CD8-positive, alpha-beta memory T cell (primary cell): ENCODE measurements around the gene MRPL17. TPM values are rescaled to one million over a fixed set of nuclear protein-coding genes. Genes with fewer than 3 reads are reported as not detected.
A peak's percentile ranks its signal among the peaks of the same experiment; 100 is the strongest.

Experiments used
- CTCF ChIA-PET: fragments of 350-600 bp; sonication (Branson Sonifier 250); formaldehyde crosslinking; loops from one replicate; lab custom pipeline; 2021; ENCODE audit warnings: antibody characterized with exemption; lab: Charles Lee
- POLR2A ChIA-PET: fragments of 350-600 bp; sonication (Branson Sonifier 250); formaldehyde crosslinking; loops from one replicate; lab custom pipeline; 2021; ENCODE audit warnings: antibody characterized with exemption; lab: Charles Lee
- DNase-seq, 5 donors: peaks; one replicate each; pipeline versions ENCODE4 v3.0.0 to v3.0.0-alpha.2; 2020 to 2022; ENCODE audit warnings: mixed read lengths in 1 of 5
- H3K27ac ChIP-seq: one replicate; pipeline ENCODE4 v1.7.0; 2013; ENCODE audit warnings: low read depth, mild to moderate bottlenecking, low read length, moderate library complexity
- H3K27me3 ChIP-seq: 2 replicates; pipeline ENCODE4 v1.7.0; 2013; ENCODE audit warnings: low read length, mild to moderate bottlenecking; ENCODE audit not compliant: insufficient read depth, poor library complexity, severe bottlenecking
- H3K36me3 ChIP-seq: 2 replicates; pipeline ENCODE4 v1.7.0; 2013; ENCODE audit warnings: mild to moderate bottlenecking, low read length, moderate library complexity; ENCODE audit not compliant: insufficient read depth
- H3K4me1 ChIP-seq: 2 replicates; pipeline ENCODE4 v1.7.0; 2013; ENCODE audit warnings: mild to moderate bottlenecking, low read length, moderate library complexity; ENCODE audit not compliant: insufficient read depth
- H3K4me3 ChIP-seq: 2 replicates; pipeline ENCODE4 v1.7.0; 2013; ENCODE audit warnings: mild to moderate bottlenecking, low read length
- H3K9me3 ChIP-seq: 2 replicates; pipeline ENCODE4 v1.7.0; 2013; ENCODE audit warnings: mild to moderate bottlenecking, low read length
- H3K27ac Mint-ChIP-seq, 8 donors: one replicate each; pipeline ENCODE4 v1.8.0; 2020 to 2021; ENCODE audit warnings: mixed read lengths in 8 of 8, mild to moderate bottlenecking in 6 of 8, inconsistent platforms in 3 of 8, moderate library complexity in 3 of 8
- H3K27me3 Mint-ChIP-seq, 2 donors: one replicate each; pipeline ENCODE4 v1.8.0; 2020 to 2021; ENCODE audit warnings: mixed read lengths in 2 of 2, mild to moderate bottlenecking in 1 of 2, moderate library complexity in 1 of 2
- H3K36me3 Mint-ChIP-seq, 3 donors: one replicate each; pipeline ENCODE4 v1.8.0; 2020 to 2021; ENCODE audit warnings: mixed read lengths in 3 of 3, inconsistent platforms in 1 of 3, mild to moderate bottlenecking in 1 of 3
- H3K4me1 Mint-ChIP-seq, 3 donors: one replicate each; pipeline ENCODE4 v1.8.0; 2020 to 2021; ENCODE audit warnings: mixed read lengths in 3 of 3, inconsistent platforms in 1 of 3, mild to moderate bottlenecking in 1 of 3
- H3K4me3 Mint-ChIP-seq, 7 donors: one replicate each; pipeline ENCODE4 v1.8.0; 2020 to 2021; ENCODE audit warnings: mixed read lengths in 7 of 7, mild to moderate bottlenecking in 6 of 7, moderate library complexity in 4 of 7, inconsistent platforms in 2 of 7
- H3K9me3 Mint-ChIP-seq, 5 donors: one replicate each; pipeline ENCODE4 v1.8.0; 2020 to 2022; ENCODE audit warnings: mixed read lengths in 5 of 5, mild to moderate bottlenecking in 3 of 5, moderate library complexity in 2 of 5, inconsistent platforms in 1 of 5
- polyA plus RNA-seq: library from polyadenylated mRNA; unstranded; fragments of 300-500 nt; fragmentation: Illumina TruSeq; gene quantifications from one replicate; pipeline ENCODE4 v1.2.3, GENCODE V29; 2021
- total RNA-seq, 2 experiments: library from RNA; stranded (reverse); gene quantifications; one replicate each; pipeline ENCODE4 v1.2.3, GENCODE V29; 2021

Gene MRPL17
- total and polyA plus RNA-seq, 3 experiments from 2014 or later: 24.3 to 129 (median 124) TPM

DNA sequence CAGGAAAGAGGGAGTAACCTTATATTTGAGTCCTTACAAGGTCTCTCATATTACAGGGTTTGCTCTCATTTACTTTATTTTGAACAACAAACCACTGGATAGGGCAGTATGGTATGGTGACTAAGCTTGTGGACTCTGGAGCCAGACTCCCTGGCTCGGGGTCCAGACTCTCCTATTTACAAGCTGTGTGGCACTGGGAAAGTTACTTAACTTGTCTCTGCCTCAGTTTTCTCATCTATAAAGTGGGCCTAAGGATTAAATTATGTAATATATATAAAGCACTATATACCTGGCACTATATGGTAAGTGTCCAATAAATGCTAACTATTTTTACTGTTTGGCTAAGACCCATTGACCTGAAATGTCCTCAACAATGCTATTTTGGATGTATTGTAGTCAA is 25.8 kb downstream of the MRPL17 start:
- Histone ChIP-seq H3K4me3 (no peak overlapping the region), H3K4me1 (peaks cover 20% of the 10 kb centered on the region), H3K27me3 (no peaks in the 10 kb centered on the region), H3K27ac (no peak overlapping the region), H3K9me3 (no peaks in the 10 kb centered on the region), H3K36me3 (no peaks in the 10 kb centered on the region)
- Mint-ChIP-seq H3K4me1 (peaks cover 0 to 3% (median 2%) of the 10 kb centered on the region in 3 donors), H3K27ac (peak overlapping the region in 4 of 8 donors; percentile 0 to 58 (median 28)), H3K4me3 (peak overlapping the region; percentile 46 to 74 (median 62)), H3K36me3 (no peaks in the 10 kb centered on the region), H3K27me3 (peaks cover 0 to 2% of the 10 kb centered on the region in 2 donors), H3K9me3 (no peaks in the 10 kb centered on the region)
- no peak for DNase-seq
- ChIA-PET CTCF (interaction anchor here (1.0 to 2.4 kb wide), 5 partner anchors 10 to 45 kb away, joined by 3 to 11 read pairs (median 3); partner anchors contain the start of gene MRPL17), POLR2A (interaction anchor here (1.0 to 1.1 kb wide), 2 partner anchors 38 to 45 kb away, joined by 3 read pairs; partner anchors contain the start of gene TPP1)

DNA sequence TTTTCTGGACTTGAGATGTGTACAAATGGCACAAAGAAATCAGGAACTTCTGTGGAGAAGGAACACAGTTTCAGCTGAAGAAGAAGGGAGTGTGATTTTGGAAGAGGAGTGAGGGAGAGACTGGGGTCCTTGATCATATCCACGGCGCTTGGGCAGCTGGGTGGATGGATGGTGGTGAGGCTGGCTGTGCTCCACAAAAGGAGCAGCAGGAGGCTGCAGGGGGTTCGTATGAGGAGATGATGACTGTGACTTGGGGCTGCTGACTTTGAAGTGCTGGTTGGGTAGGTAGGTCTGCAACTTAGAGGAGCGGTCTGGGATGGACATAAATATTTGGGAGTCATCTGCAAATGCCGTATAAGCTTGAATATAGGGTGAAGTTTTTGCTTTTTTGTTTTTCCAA is 26.2 kb downstream of the MRPL17 start:
- peaks cover 0 to 2% of the 10 kb centered on the region in 2 donors for H3K27me3 Mint-ChIP-seq
- ChIA-PET POLR2A (interaction anchor here (0.8 to 1.4 kb wide), 4 partner anchors 14 to 45 kb away, joined by 3 to 12 read pairs (median 3); partner anchors contain the start of gene TPP1), CTCF (interaction anchor here (1.0 to 1.8 kb wide), 5 partner anchors 10 to 44 kb away, joined by 3 to 4 read pairs (median 3); partner anchors contain the start of gene MRPL17)
- Histone ChIP-seq H3K36me3 (no peaks in the 10 kb centered on the region), H3K27me3 (no peaks in the 10 kb centered on the region), H3K4me3 (no peak overlapping the region), H3K4me1 (peaks cover 20% of the 10 kb centered on the region), H3K9me3 (no peaks in the 10 kb centered on the region), H3K27ac (no peak overlapping the region)
- H3K36me3 Mint-ChIP-seq: no peaks in the 10 kb centered on the region
- no peaks in the 10 kb centered on the region for H3K9me3 Mint-ChIP-seq
- peak overlapping the region; percentile 46 to 74 (median 66) for H3K4me3 Mint-ChIP-seq
- H3K4me1 Mint-ChIP-seq: peaks cover 0 to 3% (median 2%) of the 10 kb centered on the region in 3 donors
- no peak for DNase-seq
- peak overlapping the region in 5 of 8 donors; percentile 0 to 82 (median 25) for H3K27ac Mint-ChIP-seq

DNA sequence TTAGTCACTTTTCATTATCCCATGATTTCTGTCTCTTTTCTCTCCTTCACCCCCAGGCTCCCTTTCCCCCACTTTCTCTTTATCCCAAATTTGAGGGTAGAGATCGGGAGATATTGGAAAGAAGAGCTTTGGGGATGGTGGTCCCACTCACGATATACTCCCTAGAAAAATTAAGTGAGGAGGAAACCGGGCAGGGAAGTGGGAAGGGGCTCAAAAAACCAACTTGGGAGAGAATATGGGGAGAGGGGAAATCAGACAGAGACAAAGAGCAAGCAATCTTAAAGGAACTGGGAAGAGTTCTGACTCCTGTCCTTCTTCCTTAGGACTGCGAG is 26.6 kb downstream of the MRPL17 start:
- no peaks in the 10 kb centered on the region for H3K36me3 ChIP-seq
- ChIA-PET POLR2A (interaction anchor here (0.8 to 1.4 kb wide), 4 partner anchors 14 to 45 kb away, joined by 3 to 12 read pairs (median 3); partner anchors contain the start of gene TPP1), CTCF (interaction anchor here (1.0 to 1.8 kb wide), 5 partner anchors 9 to 44 kb away, joined by 3 to 4 read pairs (median 3); partner anchors contain the start of gene MRPL17)

DNA sequence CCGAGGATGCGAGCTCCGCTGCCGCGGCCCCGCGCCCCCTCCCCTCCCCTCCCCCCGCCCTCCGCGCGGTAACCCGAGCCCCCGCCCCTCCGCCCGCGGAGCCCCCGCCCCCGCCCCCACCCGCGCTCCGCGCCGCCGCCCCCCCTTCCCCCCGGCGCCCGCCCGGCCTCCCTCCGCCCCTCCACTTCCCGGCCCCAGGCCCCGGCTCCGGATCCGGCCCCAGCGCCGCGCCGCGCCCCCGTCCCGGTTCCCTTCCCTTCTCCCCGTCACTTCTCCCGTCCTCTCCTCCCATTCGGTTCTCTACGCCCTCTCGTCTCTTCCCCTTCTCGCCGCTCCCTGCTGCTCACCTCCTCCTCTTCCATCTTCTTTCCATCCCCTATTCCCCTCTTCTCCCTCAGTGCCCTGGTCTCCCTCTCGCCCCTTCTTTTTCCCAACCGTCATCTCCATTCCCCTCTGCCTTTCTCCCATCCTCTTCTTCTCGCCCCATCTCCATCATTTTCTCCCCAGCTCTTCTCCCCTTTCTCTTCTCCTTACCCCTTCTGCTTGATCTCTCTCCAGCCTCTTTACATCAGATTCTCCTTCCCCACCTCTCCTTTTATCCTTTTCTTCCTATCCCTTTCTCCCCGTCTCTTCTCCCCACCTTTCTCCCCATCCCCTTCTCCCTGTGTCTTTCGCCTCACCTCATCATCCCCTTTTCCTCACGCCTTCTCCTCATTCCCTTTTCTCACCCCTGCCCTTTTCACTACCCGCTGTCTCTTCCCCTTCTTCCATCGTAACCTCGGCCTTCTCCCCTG is 27.2 kb downstream of the MRPL17 start, which contains the start of gene DCHS1:
Gene DCHS1, minus strand, starts transcription at position 20 of the 794 bp plus-strand sequence. CDS start 14,196 bp downstream, outside the sequence.
- no peaks in the 10 kb centered on the region for H3K9me3 Mint-ChIP-seq
- Histone ChIP-seq H3K27ac (no peak within 1 kb of the TSS), H3K9me3 (no peaks in the 10 kb centered on the region), H3K27me3 (no peaks in the 10 kb centered on the region), H3K4me1 (peaks cover 27% of the 10 kb centered on the region), H3K4me3 (peak within 1 kb of the TSS; percentile 40), H3K36me3 (no peaks in the 10 kb centered on the region)
- peak within 1 kb of the TSS in 6 of 8 donors; percentile 1 to 82 (median 28) for H3K27ac Mint-ChIP-seq
- DNase-seq: peak in 3 of 5 donors; percentile 6 to 30 (median 25)
- CTCF ChIA-PET: interaction anchor here (1.0 to 1.8 kb wide), 4 partner anchors 9 to 43 kb away, joined by 3 to 4 read pairs (median 3); no protein-coding TSS in a partner anchor
- H3K36me3 Mint-ChIP-seq: no peaks in the 10 kb centered on the region
- peaks cover 0 to 3% (median 2%) of the 10 kb centered on the region in 3 donors for H3K4me1 Mint-ChIP-seq
- peak within 1 kb of the TSS; percentile 46 to 86 (median 72) for H3K4me3 Mint-ChIP-seq
- peaks cover 0 to 2% of the 10 kb centered on the region in 2 donors for H3K27me3 Mint-ChIP-seq
- POLR2A ChIA-PET: interaction anchor here (0.6 to 1.4 kb wide), 4 partner anchors 15 to 44 kb away, joined by 3 to 12 read pairs (median 3); partner anchors contain the start of genes MRPL17 and TPP1

More for the DNA sequence above, 26.6 kb downstream of the MRPL17 start:
- H3K9me3 ChIP-seq: no peaks in the 10 kb centered on the region
- peaks cover 24% of the 10 kb centered on the region for H3K4me1 ChIP-seq
- Mint-ChIP-seq H3K36me3 (no peaks in the 10 kb centered on the region), H3K9me3 (no peaks in the 10 kb centered on the region), H3K4me3 (peak overlapping the region; percentile 46 to 74 (median 66)), H3K27ac (peak overlapping the region in 4 of 8 donors; percentile 1 to 82 (median 20)), H3K4me1 (peaks cover 0 to 3% (median 2%) of the 10 kb centered on the region in 3 donors), H3K27me3 (peaks cover 0 to 2% of the 10 kb centered on the region in 2 donors)
- DNase-seq: no peak
- no peak overlapping the region for H3K4me3 ChIP-seq
- H3K27ac ChIP-seq: no peak overlapping the region
- H3K27me3 ChIP-seq: no peaks in the 10 kb centered on the region

DNA sequence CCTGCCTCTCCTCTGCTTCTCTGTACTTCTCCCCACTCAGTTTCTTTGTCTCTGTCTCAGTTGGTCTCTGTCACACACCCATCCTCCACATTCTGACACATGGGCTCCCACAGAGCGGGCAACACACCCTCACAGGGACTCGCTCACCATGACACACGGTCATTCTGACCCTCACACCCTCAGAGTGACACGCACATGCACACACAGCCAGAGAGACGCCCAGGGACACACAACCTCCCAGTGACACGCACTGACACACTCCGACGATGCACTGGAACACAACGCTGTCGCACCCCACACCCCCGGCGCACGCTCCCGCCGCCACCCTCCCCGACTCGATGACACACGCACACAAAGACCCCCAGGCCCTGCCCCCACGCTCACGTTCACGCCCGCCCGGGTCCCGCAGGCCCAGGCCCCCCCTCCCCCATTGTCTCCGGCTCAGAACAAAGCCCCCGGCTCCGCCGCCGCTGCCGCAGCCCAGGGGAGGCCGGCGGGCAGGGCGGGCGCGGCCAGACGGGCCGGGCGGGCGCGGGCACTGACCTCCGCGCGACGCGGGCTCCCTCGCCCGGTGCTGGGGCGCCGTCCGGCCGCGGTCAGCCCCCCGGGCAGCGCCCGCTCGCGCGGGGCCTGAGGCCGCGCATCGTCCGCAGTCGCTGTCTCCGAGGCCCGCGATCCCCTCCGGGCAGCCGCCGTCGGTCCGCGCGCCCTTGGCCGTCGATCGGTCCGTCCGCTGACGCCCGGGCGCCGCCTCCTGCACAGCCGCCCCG is 27.9 kb downstream of the MRPL17 start:
- no peak overlapping the region for H3K4me3 Mint-ChIP-seq
- Histone ChIP-seq H3K36me3 (no peaks in the 10 kb centered on the region), H3K9me3 (no peaks in the 10 kb centered on the region), H3K27ac (no peak overlapping the region), H3K4me3 (peak overlapping the region; percentile 40), H3K4me1 (peaks cover 27% of the 10 kb centered on the region), H3K27me3 (no peaks in the 10 kb centered on the region)
- DNase-seq: peak in 3 of 5 donors; percentile 8 to 64 (median 41)
- H3K9me3 Mint-ChIP-seq: no peaks in the 10 kb centered on the region
- CTCF ChIA-PET: interaction anchor here (1.4 kb wide), 1 partner anchor 8 kb away, joined by 3 read pairs; no protein-coding TSS in a partner anchor
- POLR2A ChIA-PET: interaction anchor here (1.4 kb wide), 1 partner anchor 44 kb away, joined by 3 read pairs; no protein-coding TSS in a partner anchor
- no peak overlapping the region for H3K27ac Mint-ChIP-seq
- no peaks in the 10 kb centered on the region for H3K36me3 Mint-ChIP-seq
- peaks cover 0 to 2% of the 10 kb centered on the region in 2 donors for H3K27me3 Mint-ChIP-seq
- H3K4me1 Mint-ChIP-seq: peaks cover 0 to 3% (median 2%) of the 10 kb centered on the region in 3 donors

DNA sequence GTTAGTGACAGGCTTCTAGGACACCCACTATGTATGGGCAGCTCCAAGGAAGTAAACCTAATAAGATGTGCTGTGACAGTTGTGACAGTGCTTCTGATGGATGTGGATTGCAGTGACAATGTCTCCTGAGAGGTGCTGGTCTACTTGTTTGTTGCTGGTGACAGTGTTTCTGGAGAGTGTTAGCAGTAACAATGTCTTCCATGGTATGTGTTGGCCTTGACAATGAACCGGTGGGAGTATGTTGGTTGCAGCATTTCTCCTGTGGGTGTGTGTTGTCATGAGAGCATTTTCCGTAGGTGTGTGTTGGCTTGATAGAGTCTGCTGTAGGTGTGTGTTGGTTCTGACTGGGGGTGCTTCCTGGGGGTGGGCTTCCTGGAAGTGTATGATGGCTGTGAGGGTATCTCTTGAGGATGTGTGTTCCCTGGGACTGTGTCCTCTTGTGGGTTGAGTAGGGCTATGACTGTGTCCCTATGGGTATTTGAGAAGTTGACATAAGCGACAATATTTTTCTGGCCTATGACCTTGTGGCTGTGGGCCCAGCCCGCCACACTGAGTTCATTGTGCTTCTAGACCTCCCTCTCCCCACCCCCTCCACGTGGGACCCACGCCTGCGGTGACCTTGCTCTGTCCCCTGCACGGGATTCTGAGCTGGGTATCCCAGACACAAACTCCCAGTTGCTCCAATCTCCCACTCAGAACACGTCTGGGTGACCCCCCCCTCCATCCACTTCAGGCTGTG is 28.7 kb downstream of the MRPL17 start:
- DNase-seq: peak in 1 of 5 donors; percentile 21
- peaks cover 27% of the 10 kb centered on the region for H3K4me1 ChIP-seq
- no peaks in the 10 kb centered on the region for H3K27me3 ChIP-seq
- peaks cover 0 to 2% of the 10 kb centered on the region in 2 donors for H3K27me3 Mint-ChIP-seq
- no peak overlapping the region for H3K27ac ChIP-seq
- H3K4me1 Mint-ChIP-seq: peaks cover 0 to 3% (median 2%) of the 10 kb centered on the region in 3 donors
- ChIA-PET CTCF (interaction anchor here (1.2 to 2.9 kb wide), 3 partner anchors 13 to 29 kb away, joined by 5 to 8 read pairs (median 7); partner anchors contain the start of gene MRPL17), POLR2A (interaction anchor here (1.1 kb wide), 1 partner anchor 43 kb away, joined by 3 read pairs; the partner anchor contains the start of gene TAF10)
- H3K9me3 Mint-ChIP-seq: no peaks in the 10 kb centered on the region
- H3K4me3 ChIP-seq: peak overlapping the region; percentile 40
- no peak overlapping the region for H3K27ac Mint-ChIP-seq
- no peaks in the 10 kb centered on the region for H3K36me3 ChIP-seq
- no peak overlapping the region for H3K4me3 Mint-ChIP-seq
- no peaks in the 10 kb centered on the region for H3K36me3 Mint-ChIP-seq
- H3K9me3 ChIP-seq: no peaks in the 10 kb centered on the region
